GM19438 (cell line): ENCODE data around the gene GRIN2D.

Source experiments
- ATAC-seq: cut with Tn5 transposase; IDR thresholded peaks from one replicate; pipeline ENCODE4 v1.9.1; 2021; ENCODE audit warnings: low read depth; ENCODE audit not compliant: unreplicated experiment

The GRIN2D gene

GRCh38 chr19:48393559-48394330, at the start of gene GRIN2D:
TSS of gene GRIN2D (plus strand) at chr19:48393668. CDS start at chr19:48398393, 4,725 bp downstream.
- ATAC-seq, result no peak

- ATAC-seq, result no peak
Measured at GRCh38 chr19:48344892-48345291, 48.6 kb upstream of the GRIN2D start.

- ATAC-seq, result no peak
Measured at GRCh38 chr19:48346191-48346590, 47.3 kb upstream of the GRIN2D start.

GRCh38 chr19:48348045-48348444, 45.4 kb upstream of the GRIN2D start:
- no peak for ATAC-seq

GRCh38 chr19:48348737-48349136, 44.7 kb upstream of the GRIN2D start:
- no peak for ATAC-seq

GRCh38 chr19:48350856-48351255, 42.6 kb upstream of the GRIN2D start:
- no peak for ATAC-seq

- ATAC-seq, result no peak
Measured at GRCh38 chr19:48351341-48351752, 42.1 kb upstream of the GRIN2D start.

- no peak for ATAC-seq
Measured at GRCh38 chr19:48353677-48354076, 39.8 kb upstream of the GRIN2D start.

GRCh38 chr19:48354332-48354992, 39.0 kb upstream of the GRIN2D start:
- no peak for ATAC-seq

GRCh38 chr19:48355365-48355954, 38.0 kb upstream of the GRIN2D start:
- ATAC-seq, result no peak

- ATAC-seq, result no peak
Measured at GRCh38 chr19:48359123-48359522, 34.3 kb upstream of the GRIN2D start.

- ATAC-seq, result no peak
Measured at GRCh38 chr19:48361912-48362311, 31.6 kb upstream of the GRIN2D start.

- peak; percentile 47 for ATAC-seq
Measured at GRCh38 chr19:48362716-48363499, 30.6 kb upstream of the GRIN2D start.

GRCh38 chr19:48363500-48363809, 30.0 kb upstream of the GRIN2D start:
- ATAC-seq, result peak; percentile 7

- ATAC-seq, result peak; percentile 75
Measured at GRCh38 chr19:48363810-48364597, 29.5 kb upstream of the GRIN2D start, which contains the start of the genes SYNGR4 and TMEM143. TSS of gene SYNGR4 (plus strand) at chr19:48364367. CDS start at chr19:48365843, 1,476 bp downstream. TSS of gene TMEM143 (minus strand) at chr19:48363940. CDS start at chr19:48363920, 20 bp downstream.

- no peak for ATAC-seq
Measured at GRCh38 chr19:48364598-48365348, 28.7 kb upstream of the GRIN2D start.

- ATAC-seq, result no peak
Measured at GRCh38 chr19:48365602-48366001, 27.9 kb upstream of the GRIN2D start.

- ATAC-seq, result no peak
Measured at GRCh38 chr19:48367855-48368254, 25.6 kb upstream of the GRIN2D start.

GRCh38 chr19:48368936-48369335, 24.5 kb upstream of the GRIN2D start:
- no peak for ATAC-seq
